C4-2B (cell line): Measurements from ENCODE around the gene ITGA5.

Experiments
- H3K27ac ChIP-seq: fragments of 450-650 bp; 2 replicates; pipeline ENCODE4 v1.5.1; 2017
- ZFX ChIP-seq: fragments of 450-650 bp; IDR thresholded peaks from 2 replicates; pipeline ENCODE4 v1.6.1; 2017
- TF ChIP-seq, protein P1 (sequence below): fragments of 450-650 bp; conservative IDR thresholded peaks from 2 replicates; pipeline ENCODE4 v1.5.1; 2017; ENCODE audit warnings: mild to moderate bottlenecking

The ITGA5 gene

DNA sequence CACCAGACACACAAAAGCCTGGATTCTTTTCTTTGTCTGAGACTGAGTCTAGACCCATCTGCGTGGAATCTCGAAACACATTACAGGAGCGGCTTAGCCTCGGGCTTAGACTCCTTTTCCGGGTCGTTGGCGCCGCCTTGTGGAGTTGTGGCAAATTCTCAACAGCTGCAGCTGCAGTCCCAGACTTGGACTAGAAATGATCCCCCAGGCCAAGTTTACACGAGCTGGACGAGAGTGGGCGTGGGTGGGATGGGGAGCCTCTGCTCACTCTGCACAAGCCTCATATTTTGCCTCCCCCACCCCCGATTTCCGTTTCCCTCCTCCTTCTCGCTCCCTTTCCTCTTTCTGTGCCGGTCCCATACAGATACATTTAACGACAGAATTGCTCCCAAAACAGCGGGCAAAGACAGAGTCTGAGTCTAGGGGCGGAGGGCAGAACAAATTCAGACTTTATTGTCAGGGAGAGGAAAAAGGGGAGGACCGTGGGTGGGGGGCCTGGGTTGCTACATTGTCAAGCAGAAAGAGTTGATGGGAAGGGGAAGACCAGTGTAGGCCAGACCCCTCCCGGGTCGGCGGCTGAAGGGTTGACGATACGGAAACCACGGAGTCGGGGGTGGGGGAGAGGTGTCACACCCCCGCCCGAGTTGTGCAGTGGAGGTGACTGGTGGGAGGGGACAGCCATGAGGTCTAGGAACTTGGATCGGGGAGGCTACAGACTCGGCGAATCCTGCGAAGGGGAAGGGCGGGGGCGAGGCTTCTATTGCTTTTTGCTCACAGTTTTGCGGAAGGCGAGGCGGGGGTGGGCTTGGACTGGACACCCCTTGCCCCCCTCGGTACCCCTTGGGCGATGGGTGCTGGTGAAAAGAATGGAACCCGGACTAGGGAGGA is 50.1 kb downstream of the ITGA5 start:
- H3K27ac ChIP-seq = no peak overlapping the region
- TF ChIP-seq, protein P1, sequence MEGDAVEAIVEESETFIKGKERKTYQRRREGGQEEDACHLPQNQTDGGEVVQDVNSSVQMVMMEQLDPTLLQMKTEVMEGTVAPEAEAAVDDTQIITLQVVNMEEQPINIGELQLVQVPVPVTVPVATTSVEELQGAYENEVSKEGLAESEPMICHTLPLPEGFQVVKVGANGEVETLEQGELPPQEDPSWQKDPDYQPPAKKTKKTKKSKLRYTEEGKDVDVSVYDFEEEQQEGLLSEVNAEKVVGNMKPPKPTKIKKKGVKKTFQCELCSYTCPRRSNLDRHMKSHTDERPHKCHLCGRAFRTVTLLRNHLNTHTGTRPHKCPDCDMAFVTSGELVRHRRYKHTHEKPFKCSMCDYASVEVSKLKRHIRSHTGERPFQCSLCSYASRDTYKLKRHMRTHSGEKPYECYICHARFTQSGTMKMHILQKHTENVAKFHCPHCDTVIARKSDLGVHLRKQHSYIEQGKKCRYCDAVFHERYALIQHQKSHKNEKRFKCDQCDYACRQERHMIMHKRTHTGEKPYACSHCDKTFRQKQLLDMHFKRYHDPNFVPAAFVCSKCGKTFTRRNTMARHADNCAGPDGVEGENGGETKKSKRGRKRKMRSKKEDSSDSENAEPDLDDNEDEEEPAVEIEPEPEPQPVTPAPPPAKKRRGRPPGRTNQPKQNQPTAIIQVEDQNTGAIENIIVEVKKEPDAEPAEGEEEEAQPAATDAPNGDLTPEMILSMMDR = peak; percentile 94
- TF ChIP-seq ZFX = no peak

GRCh38 chr12:54368025-54368708 is 50.9 kb downstream of the ITGA5 start:
- TF ChIP-seq, protein P1 = no peak
- TF ChIP-seq ZFX = no peak
- H3K27ac ChIP-seq = no peak overlapping the region

DNA sequence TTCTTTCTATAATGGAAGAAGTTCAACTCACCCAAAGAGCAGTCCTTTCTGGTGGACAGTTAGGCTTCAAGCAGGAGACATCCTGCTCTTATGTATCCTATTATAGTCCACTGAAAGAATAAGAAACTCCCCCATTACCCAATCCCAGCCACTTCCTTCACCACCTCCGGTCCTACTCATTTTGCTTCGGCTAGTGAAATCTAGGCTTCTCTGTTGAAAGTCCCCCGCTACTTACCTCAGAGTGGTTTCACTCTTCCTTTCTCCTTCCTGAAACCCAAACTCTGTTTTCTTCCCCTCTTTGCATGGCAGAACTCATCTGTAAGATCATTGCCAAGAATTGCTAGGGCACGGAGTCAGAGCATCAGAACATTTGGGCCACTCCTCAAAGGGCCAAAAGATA is 54.7 kb downstream of the ITGA5 start, which contains the start of gene GPR84:
TSS of gene GPR84 (minus strand) at position 74 of the 400 bp plus-strand sequence. CDS start 635 bp downstream, outside the sequence.
- H3K27ac ChIP-seq = no peak within 1 kb of the TSS
- no peak for TF ChIP-seq ZFX
- TF ChIP-seq, protein P1 = no peak

- no peak for TF ChIP-seq ZFX
- TF ChIP-seq, protein P1 = no peak
- no peak overlapping the region for H3K27ac ChIP-seq
Measured at GRCh38 chr12:54363618-54364017, 55.4 kb downstream of the ITGA5 start.

GRCh38 chr12:54363047-54363446 is 56.0 kb downstream of the ITGA5 start:
- no peak overlapping the region for H3K27ac ChIP-seq
- no peak for TF ChIP-seq ZFX
- TF ChIP-seq, protein P1 = no peak

DNA sequence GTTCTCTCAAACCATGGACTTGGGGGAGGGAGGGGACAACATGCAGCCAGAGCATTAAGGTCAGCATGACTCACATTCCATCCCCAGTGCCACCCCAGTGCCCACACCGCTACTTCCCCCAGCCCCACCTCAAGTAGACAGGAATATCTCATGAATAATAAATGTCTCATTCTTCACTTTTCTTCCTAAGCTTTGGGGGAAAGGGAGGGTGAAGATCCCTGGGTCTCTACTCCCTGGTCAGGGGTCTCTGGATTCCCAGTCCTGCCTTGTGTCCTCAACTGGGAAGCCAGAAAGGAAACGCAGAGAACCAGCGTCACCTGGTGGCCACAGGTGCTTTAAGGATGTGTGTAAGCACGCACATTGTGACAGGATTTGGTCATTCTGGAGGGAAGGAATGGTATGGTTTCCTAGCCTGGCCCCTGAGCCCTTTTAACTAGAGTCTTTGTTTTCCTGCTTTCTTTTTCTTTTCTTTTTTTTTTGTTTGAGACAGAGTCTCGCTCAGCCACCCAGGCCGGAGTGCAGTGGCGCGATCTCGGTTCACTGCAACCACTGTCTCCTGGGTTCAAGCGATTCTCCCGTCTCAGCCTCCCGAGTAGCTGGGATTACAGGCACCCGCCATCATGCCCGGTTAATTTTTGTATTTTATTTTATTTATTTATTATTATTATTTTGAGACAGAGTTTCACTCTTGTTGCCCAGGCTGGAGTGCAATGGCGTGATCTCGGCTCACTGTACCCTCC is 58.2 kb downstream of the ITGA5 start:
- no peak for TF ChIP-seq ZFX
- TF ChIP-seq, protein P1 = peak; percentile 84
- no peak overlapping the region for H3K27ac ChIP-seq
